ENCODE results near the gene IL36G.

IL36G gene

DNA sequence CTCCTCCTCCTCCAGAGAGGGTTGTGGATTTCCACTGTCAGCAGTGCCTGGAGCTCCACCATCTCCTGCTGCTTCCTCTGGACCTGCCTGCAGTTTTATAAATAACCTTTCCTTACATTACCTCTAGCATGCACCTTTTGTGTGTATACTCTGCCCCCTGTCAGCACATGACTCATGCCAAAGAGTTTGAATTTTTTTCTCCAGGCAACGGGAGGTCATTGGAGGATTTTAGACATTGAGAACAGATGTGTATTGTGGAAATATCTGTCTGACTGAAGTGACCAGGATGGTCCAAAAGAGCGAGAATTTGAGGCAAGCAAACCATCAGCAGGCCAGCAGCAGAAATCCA lies 35.2 kb upstream of the IL36G start:
- Histone ChIP-seq H3K27me3 (no peaks in the 10 kb centered on the region), H3K4me1 (peaks cover 0 to 49% (median 9%) of the 10 kb centered on the region in 10 experiments; a peak in 10 of 20 replicates), H3K4me3 (no peak overlapping the region), H3K36me3 (no peaks in the 10 kb centered on the region), H3K4me2 (peak overlapping the region in 3 of 11 experiments; percentile 55 to 65 (median 60); a peak in 3 of 22 replicates), H3K27ac (peak overlapping the region in 1 of 11 experiments; percentile 16; a peak in 1 of 22 replicates), H3K9ac (peak overlapping the region in 3 of 11 experiments; percentile 4 to 52 (median 18); a peak in 1 of 22 replicates), H3K9me3 (replicated peaks in 1 of 11) (peaks cover 29 to 31% (median 30%) of the 10 kb centered on the region in 11 experiments), H4K20me1 (no peaks in the 10 kb centered on the region)
- no peak for TF ChIP-seq Cebpa-rat (IDR thresholded peaks at IDR 0.05)

DNA sequence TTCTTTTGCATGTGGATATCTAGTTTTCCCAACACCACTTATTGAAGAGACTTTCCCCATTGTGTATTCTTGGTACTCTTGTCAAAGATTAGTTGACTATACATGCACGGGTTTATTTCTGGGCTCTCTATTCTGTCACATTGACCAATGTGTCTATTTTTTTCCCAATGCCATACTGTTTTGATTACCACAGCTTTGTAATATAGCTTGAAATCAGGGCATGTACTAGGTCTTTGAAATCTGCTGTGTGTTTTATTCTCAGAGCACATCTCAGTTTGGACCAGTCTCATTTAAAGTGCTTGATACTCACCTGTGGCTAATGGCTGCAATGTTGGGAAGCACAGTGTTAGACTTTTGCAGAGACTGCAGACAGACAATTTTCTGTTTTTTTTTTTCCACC lies 32.8 kb upstream of the IL36G start:
- no peak overlapping the region for H3K4me2 ChIP-seq
- H3K4me1 ChIP-seq = peaks cover 0 to 28% (median 9%) of the 10 kb centered on the region in 10 experiments; a peak in 10 of 20 replicates
- peaks cover 34 to 45% (median 37%) of the 10 kb centered on the region in 11 experiments for H3K9me3 ChIP-seq (replicated peaks in 1 of 11)
- TF ChIP-seq Cebpa-rat (IDR thresholded peaks at IDR 0.05) = no peak
- no peaks in the 10 kb centered on the region for H4K20me1 ChIP-seq
- H3K9ac ChIP-seq = no peak overlapping the region
- no peak overlapping the region for H3K4me3 ChIP-seq
- no peak overlapping the region for H3K27ac ChIP-seq
- H3K36me3 ChIP-seq = no peaks in the 10 kb centered on the region
- no peaks in the 10 kb centered on the region for H3K27me3 ChIP-seq

DNA sequence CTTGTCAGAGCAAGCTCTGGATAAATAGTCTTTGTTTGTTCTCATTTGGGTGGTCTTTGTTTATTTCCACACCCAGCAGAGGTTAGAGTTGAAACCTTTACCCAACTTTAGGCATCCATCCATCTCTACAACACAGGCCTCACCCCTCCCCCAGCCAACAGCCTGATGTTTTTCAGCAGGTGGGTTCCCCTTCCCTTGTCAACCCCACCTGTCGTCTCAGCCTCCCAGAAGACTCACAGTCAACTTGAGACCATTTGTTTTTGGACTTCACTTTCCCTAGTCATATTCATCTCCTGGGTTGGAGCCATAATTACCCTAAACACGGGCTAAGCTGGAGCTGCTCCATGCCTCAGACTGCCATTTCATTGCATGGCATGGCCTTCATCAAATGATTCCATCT lies 31.7 kb upstream of the IL36G start:
- no peak overlapping the region for H3K4me2 ChIP-seq
- H3K9ac ChIP-seq = no peak overlapping the region
- TF ChIP-seq Cebpa-rat (IDR thresholded peaks at IDR 0.05) = no peak
- H3K36me3 ChIP-seq = no peaks in the 10 kb centered on the region
- no peak overlapping the region for H3K4me3 ChIP-seq
- H3K4me1 ChIP-seq = peaks cover 0 to 17% (median 9%) of the 10 kb centered on the region in 10 experiments; a peak in 10 of 20 replicates
- no peaks in the 10 kb centered on the region for H3K27me3 ChIP-seq
- peaks cover 34 to 45% (median 37%) of the 10 kb centered on the region in 11 experiments for H3K9me3 ChIP-seq (replicated peaks in 1 of 11)
- H4K20me1 ChIP-seq = no peaks in the 10 kb centered on the region
- no peak overlapping the region for H3K27ac ChIP-seq

DNA sequence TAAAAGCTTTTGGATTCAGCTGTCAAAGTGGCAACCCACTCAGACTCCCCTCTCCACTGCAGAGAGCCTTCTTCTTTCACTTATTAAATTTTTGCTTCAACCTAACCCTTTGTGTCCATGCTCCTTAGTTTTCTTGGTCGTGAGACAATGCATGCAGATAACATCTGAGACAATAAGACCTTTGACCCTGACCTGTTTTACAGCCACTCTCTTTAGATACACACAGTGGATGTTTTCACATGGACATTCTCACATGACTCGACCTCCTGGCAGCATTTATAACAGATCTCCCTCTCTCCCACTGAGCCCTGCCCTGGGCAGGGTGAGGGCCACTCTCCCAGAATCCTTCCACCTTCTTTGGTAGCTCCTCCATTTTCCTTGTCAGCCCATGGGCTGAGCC lies 30.4 kb upstream of the IL36G start:
- Histone ChIP-seq H3K9me3 (replicated peaks in 1 of 11) (peaks cover 35 to 50% (median 40%) of the 10 kb centered on the region in 11 experiments), H3K9ac (no peak overlapping the region), H3K4me2 (no peak overlapping the region), H3K36me3 (no peaks in the 10 kb centered on the region), H4K20me1 (no peaks in the 10 kb centered on the region), H3K27me3 (no peaks in the 10 kb centered on the region), H3K4me1 (peaks cover 0 to 4% (median 0%) of the 10 kb centered on the region in 10 experiments; a peak in 3 of 20 replicates), H3K27ac (no peak overlapping the region), H3K4me3 (no peak overlapping the region)
- no peak for TF ChIP-seq Cebpa-rat (IDR thresholded peaks at IDR 0.05)

DNA sequence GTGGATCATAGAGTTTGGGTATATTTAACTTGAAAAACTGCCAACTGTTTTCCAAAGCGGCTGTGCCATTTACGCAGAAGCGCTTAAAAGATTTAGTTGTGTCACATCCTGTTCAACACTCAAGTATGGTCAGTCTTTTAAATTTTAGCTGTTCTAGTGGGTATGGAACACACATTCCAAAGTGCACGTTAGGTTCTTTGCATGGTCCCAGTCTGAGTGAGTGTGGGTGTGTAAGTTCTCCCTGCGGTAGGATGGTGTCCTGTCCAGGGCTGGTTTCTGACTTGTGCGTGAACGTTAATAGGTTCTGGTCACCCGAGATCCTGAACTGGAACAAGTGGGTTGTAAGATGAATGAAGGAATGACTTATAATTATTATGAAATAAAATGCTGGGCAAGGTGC lies 28.4 kb upstream of the IL36G start:
- H3K27me3 ChIP-seq = no peaks in the 10 kb centered on the region
- no peaks in the 10 kb centered on the region for H3K36me3 ChIP-seq
- peaks cover 35 to 52% (median 42%) of the 10 kb centered on the region in 11 experiments for H3K9me3 ChIP-seq (replicated peaks in 1 of 11)
- no peak for TF ChIP-seq Cebpa-rat (IDR thresholded peaks at IDR 0.05)
- no peak overlapping the region for H3K9ac ChIP-seq
- no peak overlapping the region for H3K27ac ChIP-seq
- no peak overlapping the region for H3K4me2 ChIP-seq
- no peaks in the 10 kb centered on the region for H4K20me1 ChIP-seq
- H3K4me3 ChIP-seq = no peak overlapping the region
- no peaks in the 10 kb centered on the region for H3K4me1 ChIP-seq

DNA sequence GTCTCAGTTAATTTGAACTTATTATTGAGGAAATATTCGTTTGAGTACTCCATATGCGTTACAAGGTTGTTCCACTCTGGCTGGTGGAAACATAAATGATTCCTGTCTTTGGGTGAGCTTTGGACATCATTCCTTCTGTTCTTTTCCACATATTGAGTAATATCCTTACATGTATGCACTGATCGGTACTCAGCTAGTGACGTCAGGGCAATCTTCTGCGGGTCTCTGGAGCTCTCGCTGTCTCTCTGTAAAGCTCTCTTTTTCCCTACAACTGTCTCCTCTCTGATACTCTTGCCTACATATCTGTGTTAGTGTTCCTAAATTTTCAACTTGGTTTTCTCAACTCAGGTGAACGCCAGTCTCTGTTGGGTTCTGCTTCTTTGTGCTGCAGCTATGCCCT lies 23.4 kb upstream of the IL36G start:
- no peak for TF ChIP-seq Cebpa-rat (IDR thresholded peaks at IDR 0.05)
- H3K36me3 ChIP-seq = no peaks in the 10 kb centered on the region
- no peaks in the 10 kb centered on the region for H4K20me1 ChIP-seq
- no peak overlapping the region for H3K4me3 ChIP-seq
- H3K27me3 ChIP-seq = no peaks in the 10 kb centered on the region
- peaks cover 0 to 10% (median 4%) of the 10 kb centered on the region in 10 experiments; a peak in 9 of 20 replicates for H3K4me1 ChIP-seq
- H3K4me2 ChIP-seq = no peak overlapping the region
- H3K9me3 ChIP-seq (replicated peaks in 1 of 11) = peaks cover 0 to 12% (median 6%) of the 10 kb centered on the region in 11 experiments; a peak in 6 of 22 replicates
- H3K27ac ChIP-seq = no peak overlapping the region
- H3K9ac ChIP-seq = no peak overlapping the region

DNA sequence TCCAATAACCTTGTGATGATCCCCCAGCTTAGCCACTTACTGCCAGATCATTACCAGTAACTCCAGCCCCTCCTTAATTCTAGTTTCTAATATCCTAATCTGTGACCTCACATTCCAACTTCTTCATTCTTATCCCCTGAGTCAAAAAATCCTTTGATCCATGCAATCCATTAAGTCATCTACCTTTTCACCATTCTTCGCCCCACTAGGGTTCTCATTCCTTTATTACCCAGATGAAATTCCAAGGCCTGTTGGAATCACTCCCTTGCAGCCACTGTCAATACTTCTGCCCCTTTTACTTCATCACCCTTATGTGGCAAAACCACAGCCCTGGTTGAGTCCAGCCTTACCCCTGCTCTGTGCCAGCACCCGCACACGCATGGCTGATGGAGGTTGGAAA lies 20.3 kb upstream of the IL36G start:
- H3K9me3 ChIP-seq (replicated peaks in 1 of 11) = peaks cover 0 to 2% (median 0%) of the 10 kb centered on the region in 11 experiments; a peak in 1 of 22 replicates
- H3K27me3 ChIP-seq = no peaks in the 10 kb centered on the region
- H3K27ac ChIP-seq = no peak overlapping the region
- no peak overlapping the region for H3K9ac ChIP-seq
- no peaks in the 10 kb centered on the region for H4K20me1 ChIP-seq
- no peak for TF ChIP-seq Cebpa-rat (IDR thresholded peaks at IDR 0.05)
- no peak overlapping the region for H3K4me2 ChIP-seq
- no peak overlapping the region for H3K4me3 ChIP-seq
- no peaks in the 10 kb centered on the region for H3K36me3 ChIP-seq
- peaks cover 0 to 10% (median 4%) of the 10 kb centered on the region in 10 experiments; a peak in 9 of 20 replicates for H3K4me1 ChIP-seq

DNA sequence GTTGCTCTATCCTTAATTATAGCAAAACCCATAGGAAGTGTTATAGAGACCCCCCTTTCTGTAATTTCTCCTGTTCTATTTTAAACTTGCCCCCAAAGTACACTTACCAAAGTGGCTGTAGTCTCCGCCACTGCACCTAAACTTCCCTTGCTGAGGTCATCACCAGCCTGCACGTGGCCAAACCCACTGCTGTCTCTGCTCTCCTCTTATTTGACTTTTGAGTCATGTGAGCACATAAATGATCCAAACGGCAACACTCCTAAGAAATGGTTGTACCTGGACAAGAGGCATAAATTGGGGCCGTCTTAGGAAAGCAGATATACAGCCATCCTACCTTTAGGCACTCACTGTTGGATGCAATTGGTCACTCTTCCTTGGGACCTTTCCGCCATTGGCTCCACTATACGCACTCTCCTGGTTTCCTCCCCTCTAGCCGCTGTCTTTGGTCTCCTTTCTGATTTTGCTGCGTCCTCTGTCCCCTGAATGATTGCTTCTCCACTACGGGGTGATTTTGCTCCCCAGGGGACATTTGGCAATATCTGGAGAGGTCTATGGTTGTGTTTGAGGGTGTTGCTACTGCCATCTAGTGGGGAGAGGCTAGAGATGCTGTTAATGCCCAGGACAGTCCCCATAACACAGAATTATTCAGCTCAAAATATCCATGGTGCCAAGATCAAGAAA lies 19.2 kb upstream of the IL36G start:
- Histone ChIP-seq H3K9ac (no peak overlapping the region), H3K4me1 (peaks cover 0 to 10% (median 4%) of the 10 kb centered on the region in 10 experiments; a peak in 9 of 20 replicates), H3K4me2 (peak overlapping the region in 5 of 11 experiments; percentile 9 to 42 (median 18); a peak in 5 of 22 replicates), H3K4me3 (no peak overlapping the region), H3K36me3 (no peaks in the 10 kb centered on the region), H3K27ac (no peak overlapping the region; a peak in 1 of 22 replicates), H3K9me3 (replicated peaks in 1 of 11) (no peaks in the 10 kb centered on the region), H4K20me1 (no peaks in the 10 kb centered on the region), H3K27me3 (no peaks in the 10 kb centered on the region)
- no peak for TF ChIP-seq Cebpa-rat (IDR thresholded peaks at IDR 0.05)

DNA sequence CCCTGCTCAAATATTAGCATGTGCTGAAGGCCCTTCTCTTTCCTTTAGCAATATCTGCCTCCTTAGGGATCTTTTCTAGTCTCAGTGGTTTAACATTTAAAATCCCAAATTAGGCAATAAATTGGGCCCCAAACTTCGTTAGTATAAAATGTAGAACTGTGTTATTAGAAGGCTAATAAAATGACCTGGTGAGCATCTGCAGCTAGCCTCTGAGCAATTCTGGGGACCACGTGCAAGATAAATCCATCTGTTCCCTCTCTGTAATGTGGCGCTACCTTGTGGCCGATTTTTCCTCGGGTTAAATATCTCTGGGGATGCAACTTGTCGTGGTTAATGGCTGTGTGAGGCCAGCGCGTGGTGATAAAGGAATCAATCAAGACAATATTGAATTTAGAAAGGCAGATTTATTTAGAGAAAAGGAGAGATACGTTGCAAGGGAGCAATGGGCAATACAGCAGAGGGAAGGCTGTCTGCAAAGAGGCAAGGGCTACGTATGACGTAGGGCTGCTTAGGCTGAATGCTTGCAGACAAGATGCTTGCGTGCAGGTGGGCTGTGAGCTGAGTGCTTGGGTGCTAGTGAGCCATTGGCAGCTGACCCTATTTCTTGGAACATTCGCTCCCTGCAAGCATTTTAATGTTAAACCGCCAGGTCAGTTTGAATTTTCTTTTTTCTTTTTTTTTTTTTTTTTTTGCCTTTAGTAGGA lies 18.5 kb upstream of the IL36G start:
- no peak overlapping the region for H3K9ac ChIP-seq
- H3K27me3 ChIP-seq = no peaks in the 10 kb centered on the region
- no peak overlapping the region for H3K4me3 ChIP-seq
- H3K27ac ChIP-seq = no peak overlapping the region; a peak in 1 of 22 replicates
- no peaks in the 10 kb centered on the region for H4K20me1 ChIP-seq
- TF ChIP-seq Cebpa-rat (IDR thresholded peaks at IDR 0.05) = no peak
- H3K36me3 ChIP-seq = no peaks in the 10 kb centered on the region
- peaks cover 0 to 10% (median 4%) of the 10 kb centered on the region in 10 experiments; a peak in 9 of 20 replicates for H3K4me1 ChIP-seq
- 0 out of 22 replicates have a peak overlapping the region, but pooled peaks of 2 of the 11 experiments have one; percentile 10 to 32 for H3K4me2 ChIP-seq
- no peaks in the 10 kb centered on the region for H3K9me3 ChIP-seq (replicated peaks in 1 of 11)

All from BLaER1 treated with 17β-estradiol and CSF1 and Interleukin-3, amounts not matched to agents 10 nM and 100 nM (cell line).